WTC11 (cell line): ENCODE data around the gene PLEKHA6. TPM values are rescaled to one million over a fixed set of nuclear protein-coding genes. Genes with fewer than 3 reads are reported as not detected.

ENCODE experiments used
- ATAC-seq: fragments of 200-7000 bp; cut with Tn5 transposase; 2 replicates; pipeline ENCODE4 v1.10.0; 2021; ENCODE audit warnings: mild to moderate bottlenecking, moderate library complexity
- CTCF ChIA-PET: fragments of 300-600 bp; sonication (Branson Sonifier 250); formaldehyde crosslinking; loops from one replicate; lab custom pipeline; 2021; ENCODE audit warnings: antibody characterized with exemption; lab: Charles Lee
- POLR2A ChIA-PET: fragments of 350-600 bp; sonication (Branson Sonifier 250); formaldehyde crosslinking; loops from one replicate; lab custom pipeline; 2021; ENCODE audit warnings: antibody characterized with exemption; lab: Charles Lee
- DNase-seq: peaks from one replicate; pipeline ENCODE4 v3.0.0; 2021; ENCODE audit warnings: low spot score
- H3K27ac Mint-ChIP-seq: 2 replicates; pipeline ENCODE4 v1.8.0; 2021; ENCODE audit warnings: mixed read lengths
- H3K27me3 Mint-ChIP-seq: 2 replicates; pipeline ENCODE4 v1.8.0; 2021; ENCODE audit warnings: low read depth, mild to moderate bottlenecking, moderate library complexity, mixed read lengths
- H3K36me3 Mint-ChIP-seq: 2 replicates; pipeline ENCODE4 v1.8.0; 2021; ENCODE audit warnings: mixed read lengths
- H3K4me1 Mint-ChIP-seq: 2 replicates; pipeline ENCODE4 v1.8.0; 2022; ENCODE audit warnings: mixed read lengths
- H3K4me3 Mint-ChIP-seq: 2 replicates; pipeline ENCODE4 v1.8.0; 2021; ENCODE audit warnings: mild to moderate bottlenecking, moderate library complexity, mixed read lengths
- H3K9me3 Mint-ChIP-seq: 2 replicates; pipeline ENCODE4 v1.8.0; 2021; ENCODE audit warnings: mixed read lengths
- ARID4B ChIP-seq: sonication (generic); formaldehyde crosslinking; IDR thresholded peaks from 2 replicates; pipeline ENCODE4 v1.8.0; 2023; ENCODE audit warnings: missing genetic modification reagents, mild to moderate bottlenecking, borderline replicate concordance
- CDX4 ChIP-seq: fragments of 250-450 bp; sonication (Bioruptor Pico); IDR thresholded peaks from 2 replicates; pipeline ENCODE4 v1.9.0; 2021; ENCODE audit warnings: moderate library complexity, mild to moderate bottlenecking, inconsistent platforms, borderline replicate concordance
- CTCF ChIP-seq: fragments of 200-600 bp; IDR thresholded peaks from 2 replicates; pipeline ENCODE4 v1.8.0; 2022; ENCODE audit warnings: antibody characterized with exemption
- ETV6 ChIP-seq: sonication (generic); formaldehyde crosslinking; IDR thresholded peaks from 2 replicates; pipeline ENCODE4 v1.8.1; 2022; ENCODE audit warnings: mild to moderate bottlenecking, missing genetic modification reagents
- HMGXB4 ChIP-seq: sonication (generic); formaldehyde crosslinking; IDR thresholded peaks from 2 replicates; pipeline ENCODE4 v1.8.1; 2023; ENCODE audit warnings: mild to moderate bottlenecking, moderate library complexity, missing genetic modification reagents
- MAX ChIP-seq: sonication (generic); formaldehyde crosslinking; IDR thresholded peaks from 2 replicates; pipeline ENCODE4 v1.8.0; 2022; ENCODE audit warnings: mild to moderate bottlenecking, missing genetic modification reagents
- PRRX2 ChIP-seq: fragments of 250-450 bp; sonication (Bioruptor Pico); IDR thresholded peaks from 2 replicates; pipeline ENCODE4 v1.8.0; 2021; ENCODE audit warnings: mild to moderate bottlenecking
- STAT6 ChIP-seq: sonication (generic); formaldehyde crosslinking; conservative IDR thresholded peaks from 2 replicates; pipeline ENCODE4 v1.8.1; 2023; ENCODE audit warnings: mild to moderate bottlenecking, low read depth, missing genetic modification reagents, moderate library complexity
- TEAD4 ChIP-seq: sonication (generic); formaldehyde crosslinking; IDR thresholded peaks from 2 replicates; pipeline ENCODE4 v1.8.0; 2022; ENCODE audit warnings: mild to moderate bottlenecking, missing genetic modification reagents
- USF1 ChIP-seq: sonication (generic); formaldehyde crosslinking; IDR thresholded peaks from 2 replicates; pipeline ENCODE4 v1.8.0; 2022; ENCODE audit warnings: mild to moderate bottlenecking, missing genetic modification reagents
- ZBTB43 ChIP-seq: sonication (generic); formaldehyde crosslinking; IDR thresholded peaks from 2 replicates; pipeline ENCODE4 v1.8.1; 2023; ENCODE audit warnings: mild to moderate bottlenecking, missing genetic modification reagents
- ZNF416 ChIP-seq: fragments of 250-450 bp; sonication (Bioruptor Pico); IDR thresholded peaks from 2 replicates; pipeline ENCODE4 v1.9.0; 2021; ENCODE audit warnings: mild to moderate bottlenecking, inconsistent platforms
- total RNA-seq: library from RNA; stranded (reverse); gene quantifications from 3 replicates; pipeline ENCODE4 v1.2.3, GENCODE V29; 2021

PLEKHA6 gene
- total RNA-seq, 1 experiment from 2014 or later = 11.6 TPM

GRCh38 chr1:204363335-204364114 is 3.8 kb upstream of the PLEKHA6 start:
- POLR2A ChIA-PET = interaction anchor here (1.2 to 1.3 kb wide), 2 partner anchors 35 to 201 kb away, joined by 3 to 4 read pairs; no protein-coding TSS in a partner anchor
- peak; percentile 43 for ATAC-seq
- no peak overlapping the region for H3K27ac Mint-ChIP-seq
- TF ChIP-seq HMGXB4 (CRISPR knock-in tag) (0 out of 2 replicates have a peak, but pooled peaks have one; percentile 24), ZNF416 (CRISPR knock-in tag) (no peak), ARID4B (CRISPR knock-in tag) (0 out of 2 replicates have a peak, but pooled peaks have one; percentile 39), TEAD4 (CRISPR knock-in tag) (no peak), ZBTB43 (CRISPR knock-in tag) (no peak), ETV6 (peak; percentile 61; the same call in 1 of the 2 replicates), CTCF (peak; percentile 98), CDX4 (CRISPR knock-in tag) (no peak), PRRX2 (CRISPR knock-in tag) (no peak), MAX (CRISPR knock-in tag) (peak; percentile 74), USF1 (CRISPR knock-in tag) (no peak), STAT6 (CRISPR knock-in tag) (no peak)
- H3K4me1 Mint-ChIP-seq = peaks cover 19% of the 10 kb centered on the region
- peaks cover 20% of the 10 kb centered on the region for H3K27me3 Mint-ChIP-seq
- H3K4me3 Mint-ChIP-seq = peak overlapping the region; percentile 56
- H3K9me3 Mint-ChIP-seq = no peaks in the 10 kb centered on the region
- CTCF ChIA-PET = interaction anchor here (0.6 to 8.4 kb wide), 42 partner anchors 13 to 283 kb away, joined by 3 to 118 read pairs (median 4); partner anchors contain the start of genes ETNK2 and GOLT1A
- DNase-seq = peak; percentile 73
- no peaks in the 10 kb centered on the region for H3K36me3 Mint-ChIP-seq
